Keratinocyte (primary cell): ENCODE data around the gene AGL. TPM values are rescaled to one million over a fixed set of nuclear protein-coding genes. Genes with fewer than 3 reads are reported as not detected.
A peak's percentile ranks its signal among the peaks of the same experiment; 100 is the strongest.

Source experiments
- DNase-seq: peaks from one replicate; pipeline ENCODE4 v3.0.0-alpha.2; 2011; ENCODE audit warnings: low read depth, missing footprints, low spot score
- FAIRE-seq: peaks from 2 replicates; lab custom pipeline; 2011; peaks lifted over from hg19 to GRCh38; lab: Jason Lieb, UNC
- H2AFZ ChIP-seq: 2 replicates; pipeline ENCODE4 v1.6.0; 2012; ENCODE audit warnings: low read length, control low read depth, inconsistent platforms; ENCODE audit not compliant: control insufficient read depth
- H3K27ac ChIP-seq: 2 replicates; pipeline ENCODE4 v1.5.1; 2011; ENCODE audit warnings: low read length; ENCODE audit not compliant: control insufficient read depth, insufficient read depth
- H3K27me3 ChIP-seq: 3 replicates; pipeline ENCODE4 v1.6.0; 2011; ENCODE audit warnings: low read length; ENCODE audit not compliant: control insufficient read depth, insufficient read depth; ENCODE audit errors: extremely low read depth
- H3K36me3 ChIP-seq, 2 experiments: 2 replicates in 1 of 2; 3 replicates in 1 of 2; pipeline ENCODE4 v1.5.1; 2011; ENCODE audit warnings: low read length in 2 of 2, mild to moderate bottlenecking in 1 of 2; ENCODE audit not compliant: control insufficient read depth in 2 of 2, insufficient read depth in 2 of 2; ENCODE audit errors: extremely low read depth in 1 of 2
- H3K4me1 ChIP-seq: 3 replicates; pipeline ENCODE4 v1.5.1; 2011; ENCODE audit warnings: low read length; ENCODE audit not compliant: control insufficient read depth, insufficient read depth; ENCODE audit errors: extremely low read depth
- H3K4me2 ChIP-seq: 3 replicates; pipeline ENCODE4 v1.6.0; 2011; ENCODE audit warnings: low read depth, low read length; ENCODE audit not compliant: control insufficient read depth, insufficient read depth; ENCODE audit errors: extremely low read depth
- H3K4me3 ChIP-seq, 3 experiments: fragments of 200-600 bp in 1 of 3; sonication (generic) in 1 of 3; 2 replicates in 2 of 3; 3 replicates in 1 of 3; pipeline ENCODE4 v1.5.1; 2011 to 2016; ENCODE audit warnings: low read length in 3 of 3, mild to moderate bottlenecking in 3 of 3, control low read depth in 2 of 3, inconsistent platforms in 1 of 3, low read depth in 1 of 3, mixed read lengths in 1 of 3, mixed run types in 1 of 3, moderate library complexity in 1 of 3; ENCODE audit not compliant: control insufficient read depth in 2 of 3, insufficient read depth in 2 of 3; ENCODE audit errors: extremely low read depth in 1 of 3
- H3K79me2 ChIP-seq: 2 replicates; pipeline ENCODE4 v1.6.0; 2012; ENCODE audit warnings: low read length; ENCODE audit not compliant: control insufficient read depth, insufficient read depth
- H3K9ac ChIP-seq: 3 replicates; pipeline ENCODE4 v1.6.0; 2011; ENCODE audit warnings: low read length; ENCODE audit not compliant: control insufficient read depth, insufficient read depth; ENCODE audit errors: extremely low read depth
- H3K9me1 ChIP-seq: 3 replicates; pipeline ENCODE4 v1.6.0; 2011; ENCODE audit warnings: low read length; ENCODE audit not compliant: control insufficient read depth, insufficient read depth; ENCODE audit errors: extremely low read depth
- H3K9me3 ChIP-seq: 2 replicates; pipeline ENCODE4 v1.5.1; 2012; ENCODE audit warnings: low read depth, low read length; ENCODE audit not compliant: control insufficient read depth
- H4K20me1 ChIP-seq: 3 replicates; pipeline ENCODE4 v1.6.0; 2011; ENCODE audit warnings: low read length; ENCODE audit not compliant: control insufficient read depth, insufficient read depth; ENCODE audit errors: extremely low read depth
- CTCF ChIP-seq, 3 experiments: IDR thresholded peaks in 1 of 3; conservative IDR thresholded peaks in 1 of 3; optimal IDR thresholded peaks in 1 of 3; 2 replicates in 2 of 3; 3 replicates in 1 of 3; pipeline versions ENCODE3 to v1.5.1; 2011; ENCODE audit warnings: low read length in 3 of 3, mild to moderate bottlenecking in 3 of 3, moderate library complexity in 2 of 3, control low read depth in 1 of 3, inconsistent platforms in 1 of 3; ENCODE audit not compliant: insufficient read depth in 2 of 3; ENCODE audit errors: extremely low read depth in 1 of 3
- EZH2 ChIP-seq: IDR thresholded peaks from one replicate; pipeline ENCODE4 v1.6.1; 2012; ENCODE audit warnings: inconsistent platforms, mild to moderate bottlenecking, low read length, moderate library complexity
- dilution Hi-C: fragments of 300-500 bp; cut with MboI; formaldehyde crosslinking; loops from one replicate; pipeline ENCODE4 v1.7.0; 2020; ENCODE audit warnings: low sequenced_read_pairs; ENCODE audit not compliant: extremely low pct_ligation_motif_present
- polyA plus RNA-seq, 5 experiments: library from polyadenylated mRNA; depleted of rRNA in 3 of 5; stranded (reverse) in 3 of 5; stranded (forward) in 1 of 5; unstranded in 1 of 5; fragments of >200 nt; gene quantifications; 1 replicate in 1 of 5; 2 replicates in 3 of 5; 3 replicates in 1 of 5; pipeline versions ENCODE4 v1.2.1 to v1.2.3, GENCODE V29; 2011 to 2012; ENCODE audit warnings: missing spikeins in 2 of 5, low read depth in 1 of 5, low replicate concordance in 1 of 5

The AGL gene
- polyA plus RNA-seq, 1 donor (not counting 4 experiments of a cell fraction or from before 2014, with no cell fraction given): 8.2 TPM

- H3K9me1 ChIP-seq: no peaks in the 10 kb centered on the region
- H4K20me1 ChIP-seq: no peaks in the 10 kb centered on the region
- peaks cover 28% of the 10 kb centered on the region for H3K4me1 ChIP-seq
- peak overlapping the region; percentile 99 for H2AFZ ChIP-seq
- dilution Hi-C loops: no loop called here
- peak overlapping the region; percentile 100 for H3K4me2 ChIP-seq
- H3K4me3 ChIP-seq: peak overlapping the region; percentile 55 to 96 (median 65)
- H3K36me3 ChIP-seq: no peaks in the 10 kb centered on the region
- FAIRE-seq (no peak), DNase-seq (no peak)
- no peaks in the 10 kb centered on the region for H3K27me3 ChIP-seq
- H3K9ac ChIP-seq: peak overlapping the region; percentile 93
- no peaks in the 10 kb centered on the region for H3K9me3 ChIP-seq
- peak overlapping the region; percentile 87 for H3K27ac ChIP-seq
- TF ChIP-seq EZH2 (no peak), CTCF (optimal IDR thresholded peaks at IDR 0.05 in 1 of 3, IDR thresholded peaks at IDR 0.05 in 1 of 3, conservative IDR thresholded peaks at IDR 0.05 in 1 of 3; ENCODE audit: extremely low read depth in 1 of 3, insufficient read depth in 2 of 3, low read length in 3 of 3) (no peak)
- peaks cover 24% of the 10 kb centered on the region for H3K79me2 ChIP-seq
Measured at GRCh38 chr1:99969260-99969728, 119.1 kb downstream of the AGL start.

GRCh38 chr1:99969729-99970621 is 119.8 kb downstream of the AGL start, which contains the start of gene SLC35A3:
Gene SLC35A3, plus strand, starts transcription at chr1:99969996. Its CDS starts 23,559 bp downstream, at chr1:99993555.
- no peak for TF ChIP-seq EZH2
- no peak for TF ChIP-seq CTCF (optimal IDR thresholded peaks at IDR 0.05 in 1 of 3, IDR thresholded peaks at IDR 0.05 in 1 of 3, conservative IDR thresholded peaks at IDR 0.05 in 1 of 3; ENCODE audit: extremely low read depth in 1 of 3, insufficient read depth in 2 of 3, low read length in 3 of 3)
- H3K9me1 ChIP-seq: no peaks in the 10 kb centered on the region
- H3K4me2 ChIP-seq: peak within 1 kb of the TSS; percentile 100
- H2AFZ ChIP-seq: peak within 1 kb of the TSS; percentile 99
- no peaks in the 10 kb centered on the region for H3K36me3 ChIP-seq
- DNase-seq (no peak), FAIRE-seq (peak; percentile 5)
- H4K20me1 ChIP-seq: no peaks in the 10 kb centered on the region
- no peaks in the 10 kb centered on the region for H3K27me3 ChIP-seq
- H3K27ac ChIP-seq: peak within 1 kb of the TSS; percentile 87
- peaks cover 26% of the 10 kb centered on the region for H3K79me2 ChIP-seq
- peak within 1 kb of the TSS; percentile 93 for H3K9ac ChIP-seq
- dilution Hi-C loops: no loop called here
- no peaks in the 10 kb centered on the region for H3K9me3 ChIP-seq
- H3K4me1 ChIP-seq: peaks cover 25% of the 10 kb centered on the region
- peak within 1 kb of the TSS; percentile 55 to 96 (median 65) for H3K4me3 ChIP-seq
